ENCODE measurements around the gene FHL1. TPM values are rescaled to one million over a fixed set of nuclear protein-coding genes. Genes with fewer than 3 reads are reported as not detected.

The FHL1 gene
- polyA plus RNA-seq, 1 of the 3 experiments (the other 2 are of a cell fraction), result 57.8 TPM

GRCh38 chrX:136185401-136186022, 38.2 kb downstream of the FHL1 start:
- peak overlapping the region; percentile 45; the same call in 1 of the 2 replicates for H2AFZ ChIP-seq (ENCODE audit: low read depth)
- TF ChIP-seq FOXM1 (IDR thresholded peaks at IDR 0.05; ENCODE audit: low read depth) (no peak), MXI1 (IDR thresholded peaks at IDR 0.05; ENCODE audit: low read depth, low read length) (no peak), RXRA (IDR thresholded peaks at IDR 0.05; ENCODE audit: borderline replicate concordance, low read depth) (peak; percentile 39; the same call in 1 of the 2 replicates), SMC3 (IDR thresholded peaks at IDR 0.05; ENCODE audit: low read depth, low read length) (no peak), TCF12 (IDR thresholded peaks at IDR 0.05) (peak; percentile 56), EP300 (IDR thresholded peaks at IDR 0.05; ENCODE audit: borderline replicate concordance in 1 of 2, low read depth in 1 of 2, low read length in 1 of 2) (0 out of 4 replicates have a peak, but pooled peaks of 1 of the 2 experiments have one; percentile 12), JUND (IDR thresholded peaks at IDR 0.05) (peak; percentile 51; the same call in 1 of the 2 replicates), USF2 (IDR thresholded peaks at IDR 0.05; ENCODE audit: borderline replicate concordance, low read depth, low read length) (no peak), POLR2AphosphoS5 (IDR thresholded peaks at IDR 0.05; ENCODE audit: low read depth, low read length) (no peak), FOSL2 (IDR thresholded peaks at IDR 0.05; ENCODE audit: borderline replicate concordance, low read depth) (peak; percentile 55; the same call in 1 of the 2 replicates)
- TF ChIP-seq, protein P1, sequence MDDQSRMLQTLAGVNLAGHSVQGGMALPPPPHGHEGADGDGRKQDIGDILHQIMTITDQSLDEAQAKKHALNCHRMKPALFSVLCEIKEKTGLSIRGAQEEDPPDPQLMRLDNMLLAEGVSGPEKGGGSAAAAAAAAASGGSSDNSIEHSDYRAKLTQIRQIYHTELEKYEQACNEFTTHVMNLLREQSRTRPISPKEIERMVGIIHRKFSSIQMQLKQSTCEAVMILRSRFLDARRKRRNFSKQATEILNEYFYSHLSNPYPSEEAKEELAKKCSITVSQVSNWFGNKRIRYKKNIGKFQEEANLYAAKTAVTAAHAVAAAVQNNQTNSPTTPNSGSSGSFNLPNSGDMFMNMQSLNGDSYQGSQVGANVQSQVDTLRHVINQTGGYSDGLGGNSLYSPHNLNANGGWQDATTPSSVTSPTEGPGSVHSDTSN (IDR thresholded peaks at IDR 0.05), result peak; percentile 66
- TF ChIP-seq, protein P2, sequence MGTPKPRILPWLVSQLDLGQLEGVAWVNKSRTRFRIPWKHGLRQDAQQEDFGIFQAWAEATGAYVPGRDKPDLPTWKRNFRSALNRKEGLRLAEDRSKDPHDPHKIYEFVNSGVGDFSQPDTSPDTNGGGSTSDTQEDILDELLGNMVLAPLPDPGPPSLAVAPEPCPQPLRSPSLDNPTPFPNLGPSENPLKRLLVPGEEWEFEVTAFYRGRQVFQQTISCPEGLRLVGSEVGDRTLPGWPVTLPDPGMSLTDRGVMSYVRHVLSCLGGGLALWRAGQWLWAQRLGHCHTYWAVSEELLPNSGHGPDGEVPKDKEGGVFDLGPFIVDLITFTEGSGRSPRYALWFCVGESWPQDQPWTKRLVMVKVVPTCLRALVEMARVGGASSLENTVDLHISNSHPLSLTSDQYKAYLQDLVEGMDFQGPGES (IDR thresholded peaks at IDR 0.05; ENCODE audit: low read depth, low read length), result no peak
- no peaks in the 10 kb centered on the region for H4K20me1 ChIP-seq (ENCODE audit: insufficient read depth)
- peak overlapping the region; percentile 40; the same call in 1 of the 2 replicates for H3K9ac ChIP-seq
- no peak for DNase-seq
- peak overlapping the region in 1 of 2 experiments; percentile 80; a peak in 3 of 4 replicates for H3K27ac ChIP-seq (ENCODE audit: low read depth in 2 of 2, low read length in 1 of 2)
- H3K36me3 ChIP-seq (replicated peaks in 1 of 2; ENCODE audit: control insufficient read depth in 1 of 2, insufficient read depth in 2 of 2, low read length in 1 of 2), result no peaks in the 10 kb centered on the region
- H3K4me3 ChIP-seq (ENCODE audit: low read depth in 2 of 2, low read length in 1 of 2), result 0 out of 4 replicates have a peak overlapping the region, but pooled peaks of 1 of the 2 experiments have one; percentile 32
- WGBS (ENCODE audit: low lambda C conversion rate), result under 1% methylated on average over 8 of the region's 8 CpGs
- ChIA-PET CTCF (interaction anchor here (0.6 to 0.9 kb wide), 3 partner anchors 10 to 135 kb away, joined by 3 read pairs; no protein-coding TSS in a partner anchor), POLR2A (interaction anchor here (1.3 kb wide), 1 partner anchor 10 kb away, joined by 3 read pairs; no protein-coding TSS in a partner anchor)
- no peaks in the 10 kb centered on the region for H3K9me2 ChIP-seq
- peak overlapping the region; percentile 51; the same call in 1 of the 2 replicates for H3K4me2 ChIP-seq
- no peaks in the 10 kb centered on the region for H3K79me2 ChIP-seq (ENCODE audit: insufficient read depth)
- H3F3A ChIP-seq (replicated peaks; ENCODE audit: insufficient read depth), result peaks cover 4% of the 10 kb centered on the region
- H3K4me1 ChIP-seq (ENCODE audit: control insufficient read depth in 1 of 2, insufficient read depth in 2 of 2, low read depth in 1 of 2, low read length in 1 of 2), result peaks cover 2 to 4% of the 10 kb centered on the region in 2 experiments; a peak in 3 of 4 replicates
- H3K9me3 ChIP-seq, result no peaks in the 10 kb centered on the region
- H3K27me3 ChIP-seq (ENCODE audit: insufficient read depth), result no peaks in the 10 kb centered on the region

GRCh38 chrX:136186023-136186413, 38.7 kb downstream of the FHL1 start:
- no peak overlapping the region for H2AFZ ChIP-seq (ENCODE audit: low read depth)
- WGBS (ENCODE audit: low lambda C conversion rate), result 37% methylated on average over 3 of the region's 3 CpGs
- no peaks in the 10 kb centered on the region for H4K20me1 ChIP-seq (ENCODE audit: insufficient read depth)
- peak overlapping the region; percentile 51; the same call in 1 of the 2 replicates for H3K4me2 ChIP-seq
- H3K4me1 ChIP-seq (ENCODE audit: control insufficient read depth in 1 of 2, insufficient read depth in 2 of 2, low read depth in 1 of 2, low read length in 1 of 2), result peaks cover 2 to 4% of the 10 kb centered on the region in 2 experiments; a peak in 3 of 4 replicates
- H3K79me2 ChIP-seq (ENCODE audit: insufficient read depth), result no peaks in the 10 kb centered on the region
- no peaks in the 10 kb centered on the region for H3K9me2 ChIP-seq
- peak overlapping the region in 1 of 2 experiments; percentile 80; a peak in 1 of 4 replicates for H3K27ac ChIP-seq (ENCODE audit: low read depth in 2 of 2, low read length in 1 of 2)
- POLR2A ChIA-PET, result no interaction called here
- no peak for DNase-seq
- no peak overlapping the region for H3K9ac ChIP-seq
- peaks cover 4% of the 10 kb centered on the region for H3F3A ChIP-seq (replicated peaks; ENCODE audit: insufficient read depth)
- CTCF ChIA-PET, result no interaction called here
- no peaks in the 10 kb centered on the region for H3K9me3 ChIP-seq
- no peaks in the 10 kb centered on the region for H3K36me3 ChIP-seq (replicated peaks in 1 of 2; ENCODE audit: control insufficient read depth in 1 of 2, insufficient read depth in 2 of 2, low read length in 1 of 2)
- no peak overlapping the region for H3K4me3 ChIP-seq (ENCODE audit: low read depth in 2 of 2, low read length in 1 of 2)
- no peaks in the 10 kb centered on the region for H3K27me3 ChIP-seq (ENCODE audit: insufficient read depth)
- no peak for TF ChIP-seq CTCF (IDR thresholded peaks at IDR 0.05)
- TF ChIP-seq RFX5 (IDR thresholded peaks at IDR 0.05; ENCODE audit: low read length), result no peak
- no peak for TF ChIP-seq TCF12 (IDR thresholded peaks at IDR 0.05)
- no peak for TF ChIP-seq NFIC (IDR thresholded peaks at IDR 0.05; ENCODE audit: borderline replicate concordance)
- TF ChIP-seq FOXJ3 (CRISPR knock-in tag; IDR thresholded peaks at IDR 0.05), result no peak
- TF ChIP-seq GABPA (IDR thresholded peaks at IDR 0.05; ENCODE audit: low read depth), result no peak
- TF ChIP-seq, protein P3, sequence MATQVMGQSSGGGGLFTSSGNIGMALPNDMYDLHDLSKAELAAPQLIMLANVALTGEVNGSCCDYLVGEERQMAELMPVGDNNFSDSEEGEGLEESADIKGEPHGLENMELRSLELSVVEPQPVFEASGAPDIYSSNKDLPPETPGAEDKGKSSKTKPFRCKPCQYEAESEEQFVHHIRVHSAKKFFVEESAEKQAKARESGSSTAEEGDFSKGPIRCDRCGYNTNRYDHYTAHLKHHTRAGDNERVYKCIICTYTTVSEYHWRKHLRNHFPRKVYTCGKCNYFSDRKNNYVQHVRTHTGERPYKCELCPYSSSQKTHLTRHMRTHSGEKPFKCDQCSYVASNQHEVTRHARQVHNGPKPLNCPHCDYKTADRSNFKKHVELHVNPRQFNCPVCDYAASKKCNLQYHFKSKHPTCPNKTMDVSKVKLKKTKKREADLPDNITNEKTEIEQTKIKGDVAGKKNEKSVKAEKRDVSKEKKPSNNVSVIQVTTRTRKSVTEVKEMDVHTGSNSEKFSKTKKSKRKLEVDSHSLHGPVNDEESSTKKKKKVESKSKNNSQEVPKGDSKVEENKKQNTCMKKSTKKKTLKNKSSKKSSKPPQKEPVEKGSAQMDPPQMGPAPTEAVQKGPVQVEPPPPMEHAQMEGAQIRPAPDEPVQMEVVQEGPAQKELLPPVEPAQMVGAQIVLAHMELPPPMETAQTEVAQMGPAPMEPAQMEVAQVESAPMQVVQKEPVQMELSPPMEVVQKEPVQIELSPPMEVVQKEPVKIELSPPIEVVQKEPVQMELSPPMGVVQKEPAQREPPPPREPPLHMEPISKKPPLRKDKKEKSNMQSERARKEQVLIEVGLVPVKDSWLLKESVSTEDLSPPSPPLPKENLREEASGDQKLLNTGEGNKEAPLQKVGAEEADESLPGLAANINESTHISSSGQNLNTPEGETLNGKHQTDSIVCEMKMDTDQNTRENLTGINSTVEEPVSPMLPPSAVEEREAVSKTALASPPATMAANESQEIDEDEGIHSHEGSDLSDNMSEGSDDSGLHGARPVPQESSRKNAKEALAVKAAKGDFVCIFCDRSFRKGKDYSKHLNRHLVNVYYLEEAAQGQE (IDR thresholded peaks at IDR 0.05; ENCODE audit: low read depth, low read length), result no peak
- no peak for TF ChIP-seq YY1 (IDR thresholded peaks at IDR 0.05; ENCODE audit: low read depth)
